ENCODE results near the gene NPR2.

Gene NPR2

DNA sequence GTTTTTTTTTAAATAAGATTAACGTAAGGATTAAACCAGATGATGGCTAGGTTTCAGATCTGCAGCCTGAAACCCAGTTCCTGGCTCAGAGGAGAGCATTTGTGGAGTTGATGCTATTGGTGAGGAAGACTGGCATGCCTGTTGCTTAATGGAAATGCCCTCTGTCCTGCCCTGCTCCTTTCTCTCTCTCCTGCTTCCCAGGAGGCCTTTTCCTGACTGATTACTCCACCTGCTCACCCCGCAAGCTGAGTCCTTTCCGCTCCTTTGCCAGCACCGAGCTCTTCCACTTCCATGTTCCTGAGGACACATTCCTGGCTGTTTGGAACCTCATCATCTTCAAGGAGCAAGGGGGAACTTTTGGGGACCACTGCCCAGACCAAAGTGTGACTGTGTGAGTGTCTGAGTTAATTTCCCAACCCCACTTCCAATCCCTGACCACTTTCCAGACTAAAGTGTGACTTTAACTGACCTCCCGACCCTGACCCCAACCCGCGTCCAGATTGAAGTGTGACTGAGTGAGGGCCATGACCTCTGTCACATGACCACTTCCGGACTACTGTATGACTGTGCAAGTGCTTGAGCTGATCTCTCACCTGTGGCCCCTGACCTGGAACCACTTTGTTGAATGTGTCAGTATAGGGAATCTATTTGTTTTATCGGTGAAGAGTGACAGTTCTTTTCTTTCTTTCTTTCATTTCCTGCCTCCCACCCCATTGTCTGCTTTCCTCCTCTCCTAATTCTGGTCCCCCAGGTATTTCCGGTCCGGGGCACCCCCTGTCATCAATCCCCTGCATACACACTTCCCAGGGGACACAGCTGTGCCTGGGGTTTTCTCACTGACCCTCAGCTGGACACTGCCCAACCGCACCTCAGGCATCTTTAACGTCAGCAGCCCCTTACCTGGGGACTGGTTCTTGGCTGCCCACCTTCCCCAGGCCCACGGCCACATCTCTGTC is 43.1 kb downstream of the NPR2 start:
- DNase-seq: no peak

DNA sequence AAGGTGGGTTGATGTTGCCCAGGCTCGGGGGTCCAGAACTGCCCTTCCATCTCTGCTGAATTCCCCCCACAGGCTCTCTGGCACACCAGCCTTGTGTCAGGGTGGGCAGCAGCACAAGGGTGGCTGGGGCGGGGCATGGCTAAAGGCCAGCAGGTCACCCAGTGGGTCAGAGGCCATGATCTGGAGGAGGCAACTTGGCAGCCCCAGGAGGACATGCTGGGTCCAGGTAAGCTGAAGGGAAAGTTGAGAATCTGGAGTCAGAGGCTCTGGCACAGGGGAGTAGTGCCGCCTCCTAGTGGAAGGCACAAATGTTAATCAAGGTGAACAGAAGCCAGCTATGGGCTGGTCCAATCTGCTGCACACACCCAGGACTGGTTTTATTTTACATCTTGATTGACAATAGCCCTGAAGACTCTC is 43.8 kb downstream of the NPR2 start:
- DNase-seq: no peak

DNA sequence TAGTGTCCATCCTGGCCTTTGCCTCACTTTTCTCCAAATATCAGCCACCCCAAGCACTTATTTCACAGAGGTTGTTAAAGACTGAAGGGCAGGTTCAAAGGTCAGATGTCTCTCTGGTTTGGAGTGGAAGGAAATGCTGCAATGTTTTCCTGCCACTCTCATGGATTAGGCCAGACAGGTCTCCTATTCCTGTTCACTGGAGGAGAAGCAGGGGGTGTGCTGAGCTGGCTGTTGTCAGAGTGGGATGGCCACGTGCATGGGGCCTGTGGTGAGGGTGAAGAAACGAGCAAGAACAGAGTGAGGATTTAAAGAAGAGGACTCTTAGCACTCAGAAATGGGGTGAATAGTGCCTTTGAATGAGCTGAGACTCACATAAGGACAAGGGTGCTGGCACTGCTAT is 44.4 kb downstream of the NPR2 start:
- DNase-seq: no peak

DNA sequence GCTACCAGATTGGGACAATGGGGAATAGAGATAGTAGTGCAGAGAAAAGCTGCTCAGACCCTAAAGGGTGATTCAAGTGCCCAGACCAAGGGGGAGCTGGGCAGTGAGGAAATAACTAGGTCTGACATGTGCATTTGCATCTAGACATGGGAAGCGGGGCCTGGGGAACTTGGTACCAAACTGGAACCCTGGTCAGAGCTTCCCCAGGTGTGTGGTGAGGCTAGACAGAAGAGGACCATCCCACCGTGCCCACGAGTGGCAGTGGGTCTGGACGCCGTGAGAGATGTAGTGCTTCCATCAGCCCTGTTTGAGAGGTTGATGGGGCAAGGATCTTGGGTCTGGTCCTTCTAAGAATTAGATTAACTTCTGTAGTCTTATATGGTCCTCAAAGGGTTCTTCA is 45.2 kb downstream of the NPR2 start:
- no peak for DNase-seq

DNA sequence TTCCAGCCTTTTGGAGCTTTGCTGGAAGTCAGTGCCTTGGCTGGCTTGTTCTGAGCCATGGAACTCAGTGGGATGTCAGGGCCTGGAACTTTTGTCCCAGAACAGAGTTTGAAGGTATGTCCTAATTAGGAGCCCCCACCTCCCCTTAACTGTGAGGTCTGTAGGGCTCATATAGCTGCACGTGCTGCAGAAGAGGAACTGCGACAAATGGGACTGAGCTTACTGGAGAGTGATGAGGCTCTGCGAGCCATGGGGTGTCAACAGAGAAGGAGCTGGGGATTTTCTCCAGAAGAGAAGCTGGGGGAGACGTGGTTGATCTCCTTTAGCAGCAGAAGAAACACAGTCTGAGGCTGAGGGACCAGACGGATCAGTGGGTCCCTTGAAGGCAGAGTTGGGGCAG is 48.5 kb downstream of the NPR2 start:
- DNase-seq: no peak

DNA sequence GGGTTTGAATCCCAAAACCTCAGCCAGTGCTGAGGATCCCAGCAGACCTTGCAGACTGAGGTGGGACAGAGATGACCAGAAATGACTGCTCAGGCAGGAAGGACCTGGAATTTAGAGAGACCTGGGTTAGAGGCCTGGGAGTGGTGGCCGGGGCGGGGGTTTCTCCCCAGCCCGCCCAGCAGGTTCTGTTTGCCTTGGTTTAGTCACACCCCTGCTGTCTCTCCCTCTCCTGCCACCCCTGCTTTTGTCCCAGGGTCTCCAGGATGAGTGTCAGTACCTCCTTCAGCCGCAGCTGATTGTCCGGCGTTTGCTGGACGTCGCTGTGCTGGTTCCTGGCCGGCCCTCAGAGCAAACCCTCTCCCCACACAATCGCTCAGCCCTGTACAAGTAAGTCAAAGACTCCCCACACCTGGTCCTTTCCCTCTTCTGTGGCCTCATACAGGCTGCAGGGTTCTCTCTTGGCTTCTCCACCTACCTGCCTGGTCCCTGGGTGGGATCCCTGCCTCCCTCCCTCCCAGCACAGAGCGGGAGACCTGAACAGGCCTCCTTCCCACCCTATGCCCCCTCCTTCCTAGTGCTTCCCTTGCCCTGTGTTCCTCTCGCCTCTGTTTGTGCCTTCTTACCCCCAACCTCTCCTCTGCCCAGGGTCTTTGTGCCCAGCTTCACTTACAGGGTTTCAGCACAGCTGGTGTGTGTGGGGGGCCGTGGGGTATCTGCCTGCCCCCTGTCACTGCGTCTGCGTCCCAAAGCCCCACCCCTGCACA is 49.7 kb downstream of the NPR2 start:
- DNase-seq: no peak

DNA sequence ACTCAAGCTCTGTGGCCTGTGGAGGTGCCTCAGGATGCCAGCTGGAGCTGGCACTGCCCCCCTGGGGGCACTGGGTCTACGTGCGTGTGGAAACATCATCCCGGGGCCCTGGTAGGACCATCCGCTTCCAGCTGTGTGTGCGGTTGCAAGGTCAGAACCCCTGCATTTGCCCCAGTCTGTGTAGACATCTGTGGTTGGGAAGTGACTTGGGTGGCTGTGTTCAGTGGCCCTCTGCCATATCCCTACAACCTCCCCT is 50.2 kb downstream of the NPR2 start:
- DNase-seq: no peak

DNA sequence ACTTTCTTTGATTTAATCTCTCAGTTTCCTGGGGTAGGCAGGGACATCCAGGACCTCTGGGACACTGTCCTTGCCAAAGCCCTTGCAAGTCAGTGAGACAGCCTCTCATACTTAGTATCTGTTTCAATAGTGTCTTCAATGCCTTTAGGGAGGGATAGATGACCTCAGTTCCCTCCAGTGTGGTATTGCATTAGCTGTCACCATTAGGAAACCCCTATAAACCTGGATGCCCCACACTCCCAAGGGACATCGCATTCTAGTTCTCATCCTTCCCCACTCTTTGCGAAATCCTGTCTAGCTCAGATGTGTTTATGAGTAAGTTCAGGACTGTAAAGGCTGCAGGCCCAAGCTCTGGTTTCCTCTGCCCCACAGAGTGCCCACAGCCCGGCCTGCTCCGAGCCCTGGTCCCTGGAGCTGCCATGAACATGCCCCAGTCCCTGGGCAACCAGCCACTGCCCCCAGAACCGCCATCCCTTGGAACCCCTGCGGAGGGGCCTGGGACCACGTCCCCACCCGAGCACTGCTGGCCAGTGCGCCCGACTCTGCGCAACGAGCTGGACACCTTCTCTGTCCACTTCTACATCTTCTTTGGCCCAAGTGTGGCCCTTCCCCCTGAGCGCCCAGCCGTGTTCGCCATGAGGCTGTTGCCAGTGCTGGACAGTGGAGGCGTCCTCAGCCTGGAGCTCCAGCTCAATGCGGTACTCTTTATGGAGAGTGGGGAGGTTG is 50.8 kb downstream of the NPR2 start:
- DNase-seq: no peak

DNA sequence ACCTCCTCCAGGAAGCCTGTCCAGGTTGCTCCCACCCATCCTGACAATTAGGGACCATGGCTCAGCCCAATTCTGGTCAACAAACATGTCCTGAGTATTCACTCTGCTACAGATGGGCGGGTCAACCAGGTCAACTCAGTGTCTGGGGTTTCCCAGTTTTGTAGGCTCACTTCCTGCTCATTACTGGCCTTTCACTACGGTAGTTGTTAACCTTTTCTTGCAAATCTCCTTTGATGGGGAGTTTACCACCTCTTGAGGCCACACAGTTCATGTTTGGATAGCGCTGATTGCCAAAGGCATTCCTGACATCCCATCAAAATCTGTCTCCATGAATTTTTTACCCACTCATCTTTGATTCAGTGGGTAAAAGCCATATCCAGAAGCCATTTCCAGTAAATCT is 51.4 kb downstream of the NPR2 start:
- DNase-seq: no peak

DNA sequence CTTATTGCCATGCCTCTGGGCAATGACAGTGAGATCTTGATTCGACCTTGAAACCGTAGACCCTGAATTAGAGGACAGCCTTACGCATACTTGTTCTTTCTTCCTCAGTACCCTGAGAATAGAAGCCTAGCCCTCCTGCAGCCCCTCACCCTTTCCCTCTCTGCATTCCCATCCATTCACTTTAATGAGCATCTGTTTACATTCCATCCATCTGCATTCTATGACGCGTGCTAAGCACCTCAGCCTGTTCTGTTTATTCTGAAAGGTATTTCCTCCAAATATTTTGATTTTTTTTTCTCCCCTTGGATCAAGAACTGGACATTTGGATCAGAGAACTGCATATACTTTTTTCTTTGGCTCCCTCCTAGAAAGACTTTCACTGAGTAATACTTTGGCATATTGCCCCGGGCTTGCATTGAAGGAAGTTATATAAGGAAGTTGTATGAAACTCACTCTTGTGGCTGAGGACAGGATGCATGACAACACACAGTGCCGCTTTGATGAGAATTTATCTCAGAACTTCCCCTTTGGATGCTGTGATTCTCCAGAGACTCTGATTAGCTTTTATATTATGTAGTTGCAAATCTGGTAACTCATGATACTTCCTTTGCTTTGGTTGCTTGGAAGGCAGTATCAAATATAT is 53.4 kb downstream of the NPR2 start:
- no peak for DNase-seq

DNA sequence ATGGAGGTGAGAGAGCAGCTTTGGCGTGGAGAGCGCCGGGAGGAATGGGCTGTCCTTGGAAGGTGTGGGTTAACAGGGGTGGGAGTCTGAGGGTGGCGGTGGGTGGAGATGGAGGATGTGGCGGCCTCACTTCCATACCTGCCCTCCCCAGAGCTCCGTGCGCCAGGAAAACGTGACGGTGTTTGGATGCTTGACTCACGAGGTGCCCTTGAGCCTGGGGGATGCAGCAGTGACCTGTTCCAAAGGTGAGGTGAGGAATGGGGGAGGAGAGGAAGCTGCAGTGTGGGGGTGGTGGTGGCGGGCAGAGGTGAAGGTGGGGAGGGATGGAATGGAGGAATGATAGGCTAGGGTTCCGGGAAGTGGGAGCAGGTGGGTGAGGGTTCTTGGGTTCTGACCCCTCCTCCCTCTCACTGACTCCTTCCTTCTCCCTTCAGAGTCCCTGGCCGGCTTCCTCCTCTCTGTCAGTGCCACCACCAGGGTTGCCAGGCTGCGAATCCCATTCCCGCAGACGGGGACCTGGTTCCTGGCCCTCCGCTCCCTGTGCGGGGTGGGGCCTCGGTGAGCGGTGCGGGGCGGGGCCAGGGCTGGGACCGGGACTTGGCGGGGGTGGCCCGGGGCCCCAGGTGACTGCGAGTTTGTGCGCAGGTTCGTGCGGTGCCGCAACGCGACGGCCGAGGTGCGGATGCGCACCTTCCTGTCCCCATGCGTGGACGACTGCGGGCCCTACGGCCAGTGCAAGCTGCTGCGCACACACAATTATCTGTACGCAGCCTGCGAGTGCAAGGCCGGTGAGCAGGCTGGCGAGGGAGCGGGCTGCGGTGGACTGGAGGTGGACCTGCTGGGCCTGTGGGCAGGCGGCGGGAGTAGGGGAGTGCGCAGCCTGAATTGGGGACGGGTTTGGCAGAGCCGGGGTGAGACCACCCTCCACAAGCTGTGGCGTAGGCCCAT is 54.7 kb downstream of the NPR2 start:
- no peak for DNase-seq

DNA sequence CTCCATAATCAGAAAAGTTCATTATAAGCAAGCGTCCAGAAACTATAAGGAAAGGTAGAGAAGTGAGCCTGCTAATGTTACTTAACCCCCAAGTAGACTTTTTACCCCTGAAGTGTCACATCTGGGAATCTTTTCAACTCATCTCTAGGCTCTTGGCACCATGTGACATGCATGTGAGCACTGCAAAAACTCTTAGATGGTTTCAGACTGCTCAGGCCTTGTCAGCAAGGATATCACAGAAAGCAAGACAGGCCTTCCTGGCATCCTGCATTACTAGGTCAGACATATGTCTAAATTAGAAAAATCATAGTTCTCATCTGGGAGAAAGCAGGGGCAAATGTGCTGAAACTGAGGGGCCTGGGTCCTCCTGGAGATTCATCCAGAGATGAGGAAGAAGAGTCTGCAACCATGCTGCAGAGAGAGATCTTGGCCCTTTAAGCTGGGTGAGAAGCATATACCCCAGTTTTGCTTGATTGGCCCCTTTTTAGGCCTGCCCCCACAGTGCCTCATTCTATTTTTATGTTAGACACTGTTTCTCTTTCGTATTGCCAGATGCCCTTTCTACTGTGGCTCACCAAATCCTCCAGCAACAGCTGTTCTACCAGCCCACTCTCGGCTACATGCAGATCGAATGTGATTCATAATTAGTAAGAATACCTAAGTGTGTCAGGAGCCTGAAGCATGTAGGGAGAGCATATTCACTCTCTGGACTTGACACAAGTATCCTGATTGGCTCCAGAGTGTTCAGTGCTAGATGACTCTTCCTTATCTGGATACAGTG is 56.6 kb downstream of the NPR2 start:
- no peak for DNase-seq

DNA sequence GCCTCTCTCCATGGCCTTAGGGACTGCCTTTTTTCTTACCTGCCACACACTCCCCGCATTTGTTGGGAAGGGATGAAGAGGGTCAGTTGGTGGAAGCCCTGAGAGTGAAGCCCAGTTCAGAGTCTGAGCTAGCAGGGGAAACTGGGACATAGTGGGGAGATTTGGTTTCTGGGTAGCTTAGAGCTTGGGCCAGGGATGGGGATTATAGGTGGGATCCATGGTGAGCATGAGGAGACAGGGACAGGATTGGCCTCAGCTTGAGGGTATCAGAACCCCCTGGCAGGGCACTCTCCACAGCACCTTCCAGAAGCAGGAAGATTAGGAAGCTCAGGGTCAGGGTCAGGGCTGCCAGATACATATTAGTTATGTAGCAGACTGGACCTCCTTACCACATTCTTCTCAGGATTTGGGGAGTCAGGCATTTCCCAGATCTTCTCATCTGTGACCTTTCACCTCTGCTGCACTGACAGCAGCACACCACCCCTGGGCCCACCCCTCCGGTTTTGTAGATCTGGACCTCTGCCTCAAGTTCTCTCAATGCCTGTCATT is 61.0 kb downstream of the NPR2 start:
- DNase-seq: no peak

DNA sequence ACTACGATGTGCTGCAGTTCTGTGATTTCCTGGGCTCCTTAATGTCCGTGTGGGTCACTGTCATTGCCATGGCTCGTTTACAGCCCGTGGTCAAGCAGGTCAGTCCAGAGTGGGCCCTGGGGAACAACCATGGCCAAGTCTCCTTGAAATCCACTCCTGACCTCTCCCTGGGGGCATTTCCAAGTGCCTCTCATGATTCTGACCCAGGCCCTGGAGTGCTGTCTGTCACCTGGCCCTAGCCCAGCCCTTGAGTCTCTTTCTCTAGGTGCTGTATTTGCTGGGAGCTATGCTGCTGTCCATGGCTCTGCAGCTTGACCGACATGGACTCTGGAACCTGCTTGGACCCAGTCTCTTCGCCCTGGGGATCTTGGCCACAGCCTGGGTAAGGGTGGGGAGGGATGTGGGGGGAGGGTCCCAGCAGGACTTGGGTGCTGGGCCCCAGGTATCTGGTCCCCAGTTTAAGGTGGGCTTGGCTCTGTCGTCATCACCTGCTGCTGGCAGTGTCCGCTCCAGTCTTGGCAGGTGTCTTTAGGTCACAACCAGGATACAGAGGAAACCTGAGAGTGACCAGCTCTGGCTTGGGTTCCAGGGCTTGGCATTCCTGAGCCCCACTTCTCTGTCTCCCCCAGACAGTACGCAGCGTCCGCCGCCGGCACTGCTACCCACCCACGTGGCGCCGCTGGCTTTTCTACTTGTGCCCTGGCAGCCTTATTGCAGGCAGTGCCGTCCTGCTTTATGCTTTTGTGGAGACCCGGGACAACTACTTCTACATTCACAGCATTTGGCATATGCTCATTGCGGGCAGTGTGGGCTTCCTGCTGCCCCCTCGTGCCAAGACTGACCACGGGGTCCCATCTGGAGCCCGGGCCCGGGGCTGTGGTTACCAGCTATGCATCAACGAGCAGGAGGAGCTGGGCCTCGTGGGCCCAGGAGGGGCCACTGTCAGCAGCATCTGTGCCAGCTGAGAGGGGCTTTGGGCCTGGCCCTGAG is 61.8 kb downstream of the NPR2 start:
- no peak for DNase-seq

DNA sequence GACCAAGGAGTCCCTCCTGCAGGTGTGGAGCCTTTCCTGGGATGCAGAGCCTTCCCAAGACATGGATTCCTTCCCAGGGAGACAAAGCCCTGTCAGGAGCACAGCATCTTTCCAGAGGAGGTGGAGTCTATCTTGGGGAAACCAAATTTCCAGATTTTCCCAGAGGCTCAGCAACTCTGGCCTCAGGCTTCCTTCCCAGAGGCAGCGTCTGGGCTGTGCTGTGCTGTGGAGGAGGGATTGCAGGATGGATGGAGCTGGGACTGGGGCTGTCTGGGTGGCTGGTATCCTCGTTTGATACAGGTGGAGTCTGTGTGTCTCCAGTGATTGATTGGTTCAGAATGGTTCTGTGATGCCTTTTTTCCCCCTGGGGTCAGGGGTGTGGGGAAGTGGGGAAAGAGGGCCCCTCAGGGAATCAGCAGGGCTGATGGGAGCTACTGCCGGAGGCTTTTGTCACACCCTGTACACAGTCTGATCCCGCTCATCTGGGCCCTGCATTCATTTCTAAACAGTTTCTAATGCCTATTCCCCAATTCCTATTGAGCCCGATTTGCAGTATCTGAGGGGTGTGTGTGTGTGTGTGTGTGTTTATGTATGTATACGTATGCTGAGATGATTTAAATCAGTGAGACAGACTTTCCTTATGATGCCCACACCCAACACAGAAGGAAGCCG is 62.8 kb downstream of the NPR2 start:
- no peak for DNase-seq

DNA sequence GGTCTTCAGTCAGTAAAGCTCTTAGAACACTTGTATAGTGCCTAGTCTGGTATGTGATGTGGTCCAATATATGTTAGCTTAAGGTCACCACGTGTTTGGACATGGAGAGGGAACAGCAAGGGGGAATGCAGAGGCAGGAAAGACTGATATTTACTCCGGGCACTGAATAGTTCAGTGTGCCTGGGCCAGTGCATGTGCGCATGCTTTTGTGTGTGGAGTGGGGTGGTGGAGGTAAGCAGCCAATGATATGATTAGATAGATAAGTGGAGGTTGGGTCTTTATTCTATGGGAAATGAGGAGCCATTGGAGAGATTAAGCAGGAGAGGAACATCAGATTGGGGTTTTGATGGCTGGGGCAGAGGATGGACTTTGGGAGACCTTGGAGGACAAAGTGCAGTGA is 64.8 kb downstream of the NPR2 start:
- DNase-seq: no peak

DNA sequence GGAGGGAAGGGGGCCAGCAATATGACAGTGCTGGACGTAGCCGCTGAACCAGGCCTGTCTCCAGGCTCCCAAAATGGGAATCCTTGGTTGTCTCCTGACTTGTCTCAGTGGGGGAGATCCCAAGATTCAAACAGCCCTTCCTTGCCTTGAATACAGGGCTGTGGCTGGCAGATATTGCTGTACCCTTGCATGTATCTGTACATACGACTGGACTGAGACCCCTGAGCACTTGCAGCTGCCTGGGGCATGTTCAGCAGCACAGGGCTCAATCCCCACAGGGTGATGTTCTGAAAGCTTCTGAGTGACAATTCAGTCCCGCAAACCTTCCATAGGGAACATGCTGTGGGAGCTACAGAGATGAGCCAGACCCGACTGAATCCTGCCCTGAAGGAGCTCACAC is 65.5 kb downstream of the NPR2 start:
- no peak for DNase-seq

DNA sequence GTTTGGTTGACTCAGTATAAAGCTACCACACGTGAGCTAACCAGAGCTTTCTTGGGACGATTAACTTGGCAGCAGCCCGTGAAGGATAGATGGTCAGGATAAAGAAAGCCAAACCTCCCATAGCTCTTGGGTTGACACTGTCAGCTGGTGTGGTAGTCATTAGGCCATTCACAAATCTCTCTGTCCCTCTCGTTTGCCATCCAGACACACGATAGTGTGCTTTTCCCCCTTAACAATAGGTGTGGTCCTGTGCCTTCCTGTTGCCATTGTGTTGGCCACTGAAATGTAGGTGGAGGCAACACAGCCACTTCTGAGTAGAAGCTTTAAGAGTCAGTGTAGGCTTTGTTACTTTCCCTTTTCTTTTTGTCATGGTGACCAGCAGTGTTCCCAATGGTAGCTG is 67.1 kb downstream of the NPR2 start:
- no peak for DNase-seq

Measured in NCI-H345 (cell line).